NOMO-1 (cell line): Measurements from ENCODE around the gene GNAI1.

Experiments
- DNase-seq, 2 experiments: peaks; one replicate each; lab custom pipeline; 2025; ENCODE audit not compliant: unreplicated experiment in 2 of 2; lab: John Stamatoyannopoulos, UW

Gene GNAI1

DNA sequence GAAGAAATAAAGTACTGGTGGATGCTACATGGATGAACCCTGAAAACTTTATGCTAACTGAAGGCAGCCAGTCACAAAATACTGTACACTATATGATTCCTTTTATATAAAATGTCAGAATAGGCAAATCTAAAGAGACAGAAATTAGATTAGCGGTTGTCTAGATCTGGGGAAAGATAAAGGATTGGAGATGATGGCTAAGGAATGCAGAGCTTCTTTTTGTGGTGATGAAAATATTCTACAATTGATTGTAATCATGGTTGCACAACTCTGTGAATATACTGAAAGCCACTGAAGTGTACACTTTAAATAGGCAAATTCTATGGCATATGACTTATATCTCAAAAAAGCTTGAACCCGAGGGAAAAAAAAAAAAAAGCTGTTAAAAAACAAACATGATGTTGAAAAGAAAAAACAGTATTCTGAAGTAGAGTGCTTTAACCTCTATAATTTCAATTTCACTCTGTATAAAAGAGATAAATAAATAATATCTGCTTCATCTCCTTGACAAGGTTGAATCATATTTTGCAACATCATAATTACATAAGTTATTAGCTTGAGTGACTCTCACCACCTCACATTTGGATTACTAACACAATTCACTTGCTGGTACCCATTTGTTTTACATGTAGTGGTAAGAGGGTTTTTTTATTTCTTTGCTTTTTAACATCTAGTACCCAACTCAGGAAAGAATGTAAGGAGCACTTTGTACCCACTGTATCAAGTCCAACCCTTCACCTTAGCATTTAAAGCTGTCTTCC lies 2.8 kb upstream of the GNAI1 start:
- no peak for DNase-seq

- no peak for DNase-seq
These were observed 2.0 kb upstream of the GNAI1 start for GRCh38 chr7:80132594-80132993.

- no peak for DNase-seq
These were observed 1.1 kb upstream of the GNAI1 start for GRCh38 chr7:80133361-80134114.

GRCh38 chr7:80134115-80134535 lies 506 bp upstream of the GNAI1 start:
- DNase-seq, result no peak

DNA sequence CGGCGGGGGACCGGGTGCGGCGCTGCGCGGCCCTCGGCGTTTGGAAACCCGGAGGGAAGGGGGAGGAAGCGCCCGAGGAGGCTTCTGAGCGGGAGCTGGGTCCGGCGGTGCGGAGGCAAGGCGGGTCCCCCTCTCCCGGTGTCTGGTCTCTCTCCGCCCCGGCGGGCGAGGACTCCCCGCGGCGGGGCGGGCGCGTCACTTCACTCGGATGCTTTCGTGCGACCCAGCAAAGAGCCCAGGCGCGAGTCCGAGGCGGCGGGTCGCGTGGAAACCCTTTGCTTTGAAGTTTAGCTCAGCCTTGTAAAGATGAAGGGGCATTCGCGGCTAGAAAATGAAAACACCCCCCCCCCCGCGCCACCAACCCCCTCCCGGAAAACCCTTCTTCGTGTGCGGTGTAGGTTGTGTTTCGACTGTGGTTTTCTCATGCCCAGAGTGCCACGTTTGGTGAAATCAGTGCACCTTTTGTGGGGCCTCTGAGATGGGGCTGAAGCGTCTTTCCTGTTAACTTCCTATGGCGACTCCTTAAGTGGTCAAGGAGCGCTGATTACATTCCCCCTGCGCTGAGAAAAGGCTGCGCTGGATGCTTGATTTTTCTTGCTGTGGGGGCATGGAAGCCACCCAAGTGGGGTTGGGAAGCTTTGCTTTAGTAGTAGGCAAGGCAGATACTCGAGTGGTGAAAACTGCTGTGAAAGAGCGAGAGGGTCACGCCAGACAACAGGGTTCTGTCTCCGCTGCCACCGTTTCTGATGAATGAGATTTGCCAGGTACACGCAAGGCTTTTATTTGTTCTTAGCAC lies 876 bp downstream of the GNAI1 start:
- peak; percentile 63 to 71 for DNase-seq

GRCh38 chr7:80136261-80137055 lies 1.8 kb downstream of the GNAI1 start:
- DNase-seq, result peak in 1 of 2 experiments; percentile 41

DNA sequence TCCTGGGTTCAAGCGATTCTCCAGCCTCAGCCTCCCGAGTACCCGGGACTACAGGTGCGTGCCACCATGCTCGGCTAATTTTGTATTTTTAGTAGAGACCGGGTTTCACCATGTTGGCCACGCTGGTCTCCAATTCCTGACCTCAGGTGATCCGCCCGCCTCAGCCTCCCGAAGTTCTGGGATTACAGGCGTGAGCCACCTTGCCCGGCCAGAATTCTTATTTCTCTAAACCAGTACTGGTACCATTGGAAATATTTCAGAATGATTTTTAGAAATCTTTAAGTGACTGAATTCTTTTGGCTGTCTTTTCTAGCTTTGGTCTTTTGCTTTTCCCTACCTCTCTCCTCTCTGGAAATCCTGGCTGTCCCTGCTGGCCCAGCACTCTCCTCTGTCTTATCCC lies 2.8 kb downstream of the GNAI1 start:
- DNase-seq, result no peak

GRCh38 chr7:80139236-80139635 lies 4.6 kb downstream of the GNAI1 start:
- DNase-seq, result no peak

DNA sequence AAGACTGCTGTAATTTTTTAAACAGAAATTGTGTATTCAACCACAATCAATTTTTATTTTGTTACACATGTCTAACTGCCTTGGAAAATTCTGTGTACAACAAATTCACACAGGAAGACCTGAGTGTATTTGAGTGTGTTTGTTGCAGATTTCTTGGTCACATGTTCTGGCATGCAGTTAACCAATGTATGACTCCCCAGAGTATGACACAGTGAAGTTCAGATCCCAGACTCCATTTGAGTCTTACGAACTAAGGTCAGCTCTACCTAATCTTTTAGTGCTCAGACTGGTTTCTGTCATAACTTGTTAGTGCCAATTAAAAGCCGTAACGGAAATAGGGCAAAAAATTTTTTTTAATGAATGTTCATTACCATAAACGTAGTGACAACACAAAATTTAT lies 5.8 kb downstream of the GNAI1 start:
- no peak for DNase-seq

DNA sequence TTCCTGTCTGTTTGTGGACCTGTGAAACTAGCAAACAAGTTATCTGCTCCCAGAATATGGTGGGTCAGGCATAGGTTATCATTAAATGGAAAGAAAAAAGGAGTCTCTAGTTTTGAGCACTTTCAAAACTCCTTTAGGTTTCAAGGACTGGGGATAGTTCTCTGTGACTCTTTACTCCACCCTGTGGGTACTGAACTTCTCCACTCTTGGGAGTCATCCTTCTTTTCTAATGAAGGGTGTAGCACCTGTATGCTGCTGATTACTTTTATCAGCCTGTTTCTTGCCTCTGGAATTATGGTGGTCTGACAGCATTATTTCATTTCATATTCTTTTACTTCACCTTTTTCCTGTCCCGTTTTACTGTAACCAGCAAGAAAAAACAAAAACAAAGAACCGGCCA lies 6.7 kb downstream of the GNAI1 start:
- no peak for DNase-seq

DNA sequence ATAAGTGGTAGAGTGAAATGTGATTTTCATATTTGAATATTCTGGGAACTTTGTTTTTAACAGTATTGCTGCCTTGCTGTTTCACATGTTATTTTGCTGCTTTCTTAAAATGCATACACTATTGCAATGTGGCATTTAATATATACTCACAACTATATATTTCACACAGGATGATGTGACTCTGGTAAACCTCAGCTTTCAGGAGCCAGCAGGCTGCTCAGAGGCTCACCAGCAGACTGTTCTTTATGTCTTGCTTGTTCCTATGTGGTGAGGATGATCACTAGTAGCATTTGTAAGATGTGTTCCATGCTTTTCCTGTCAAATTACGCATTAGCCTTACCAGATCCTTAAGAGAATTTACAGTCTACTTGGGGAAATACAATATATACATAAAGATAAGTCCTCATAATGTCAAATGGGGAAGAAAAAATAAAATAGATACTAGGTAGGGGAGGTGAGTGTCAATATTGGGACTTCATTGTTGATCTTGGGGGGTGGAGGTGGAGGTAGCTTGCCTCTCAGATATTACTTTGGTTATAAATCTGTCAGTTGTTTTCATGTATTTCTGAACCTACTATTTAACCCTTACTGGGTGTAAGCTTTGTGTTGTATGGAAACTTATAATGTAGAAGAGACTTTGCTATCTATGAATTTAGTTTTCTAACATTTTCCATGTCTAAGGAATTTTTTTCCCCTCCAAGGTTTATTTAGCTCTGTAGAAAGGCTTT lies 8.4 kb downstream of the GNAI1 start:
- no peak for DNase-seq

DNA sequence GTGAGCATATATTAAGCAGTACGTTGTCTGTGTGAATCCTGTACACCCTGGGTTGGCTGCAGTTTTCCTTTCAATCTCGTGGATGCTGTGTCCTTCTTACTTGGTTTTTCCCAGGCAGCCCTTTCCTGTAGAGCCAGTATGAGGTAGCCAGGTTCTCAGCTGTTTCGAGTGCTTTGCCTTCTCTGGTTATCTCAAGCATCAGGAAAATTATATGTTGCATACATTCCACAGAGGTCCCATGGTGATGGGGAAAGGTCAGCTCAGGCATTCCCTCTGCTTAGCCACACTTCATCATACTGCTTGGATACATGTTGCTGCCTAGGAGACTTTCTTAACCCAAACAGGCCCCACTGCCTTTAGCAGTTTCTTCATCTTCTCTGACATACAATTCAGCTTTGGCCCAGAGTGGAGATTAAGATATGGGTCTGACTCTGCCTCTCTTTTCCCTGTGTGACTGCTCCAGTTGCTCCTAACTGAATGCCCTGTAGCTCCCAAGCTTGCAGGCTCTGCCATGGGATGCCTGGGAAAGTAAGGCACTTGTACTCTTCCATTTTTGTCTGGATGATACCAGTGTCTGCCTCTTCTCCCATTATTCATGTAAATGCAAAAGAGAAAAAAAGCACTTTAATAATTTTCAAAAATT lies 11.3 kb downstream of the GNAI1 start:
- DNase-seq, result no peak

- DNase-seq, result no peak
These were observed 12.0 kb downstream of the GNAI1 start for GRCh38 chr7:80146545-80147182.

DNA sequence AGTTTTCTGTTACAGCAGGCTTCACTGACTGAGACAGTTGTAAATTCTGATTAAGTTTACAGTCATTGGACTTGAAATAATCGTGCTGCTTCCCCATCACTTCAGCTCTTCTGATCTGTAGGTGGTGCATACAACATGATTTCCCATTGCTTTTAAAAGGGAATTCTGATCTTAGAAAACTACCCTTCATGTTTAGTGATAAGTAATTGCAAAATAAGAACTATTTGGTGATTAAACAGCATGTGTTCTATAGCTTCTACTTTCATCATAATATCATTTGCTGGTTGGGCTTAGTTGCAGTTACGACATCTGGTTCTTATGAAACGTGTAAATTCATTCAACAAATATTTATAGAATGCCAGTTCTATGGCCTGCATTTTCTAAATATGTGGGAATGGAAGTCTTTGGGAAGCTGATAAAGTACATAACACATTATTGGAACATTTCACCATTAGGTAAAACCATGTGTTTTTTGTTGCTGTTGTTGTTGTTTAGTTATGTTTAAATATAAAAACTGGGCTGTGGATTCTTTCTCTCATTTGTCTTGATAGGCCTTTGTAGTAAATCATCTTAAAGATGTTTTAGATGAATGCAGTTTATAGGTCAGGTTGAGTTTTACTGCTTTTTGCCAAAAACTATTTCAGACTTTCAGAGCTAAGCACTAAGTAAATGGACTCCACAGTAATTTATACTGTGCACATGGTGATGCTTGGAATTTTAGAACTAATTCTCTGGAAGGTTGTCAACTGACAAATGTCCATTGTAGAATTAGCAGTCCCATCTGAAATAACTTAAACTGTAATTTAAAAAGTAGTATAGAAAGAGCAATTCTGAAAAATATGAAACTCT lies 13.1 kb downstream of the GNAI1 start:
- DNase-seq, result peak; percentile 21 to 77

DNA sequence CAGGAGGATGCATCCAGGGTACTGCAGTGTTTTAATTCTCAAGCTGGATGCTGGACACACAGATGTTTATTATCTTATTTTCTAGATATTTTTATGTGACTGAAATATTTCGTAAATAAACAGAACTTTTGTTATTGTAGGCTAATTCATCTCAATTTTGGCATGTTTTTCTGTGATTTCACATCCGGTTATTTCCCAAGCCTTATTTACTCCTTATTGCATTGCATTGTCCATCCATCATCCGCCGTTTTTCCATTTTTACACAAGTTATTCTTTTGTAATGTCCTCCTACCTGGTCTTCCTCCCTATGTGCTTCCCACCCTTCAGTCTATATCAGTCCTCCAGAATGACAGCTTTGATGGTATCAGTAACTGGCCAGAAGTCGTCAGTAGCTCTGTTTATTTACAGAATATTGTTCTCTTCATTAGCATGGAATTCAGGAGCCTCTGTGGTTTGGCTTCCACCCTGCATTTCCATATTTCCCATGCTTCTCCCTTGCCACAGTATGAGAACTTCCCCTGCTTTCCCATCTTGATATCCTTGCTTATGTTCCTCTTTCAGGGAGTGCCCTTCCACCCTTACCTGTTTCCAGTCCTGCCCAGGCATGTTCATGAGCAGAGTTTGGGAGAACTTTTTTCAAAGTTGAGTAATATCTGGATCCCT lies 16.1 kb downstream of the GNAI1 start:
- DNase-seq, result no peak

DNA sequence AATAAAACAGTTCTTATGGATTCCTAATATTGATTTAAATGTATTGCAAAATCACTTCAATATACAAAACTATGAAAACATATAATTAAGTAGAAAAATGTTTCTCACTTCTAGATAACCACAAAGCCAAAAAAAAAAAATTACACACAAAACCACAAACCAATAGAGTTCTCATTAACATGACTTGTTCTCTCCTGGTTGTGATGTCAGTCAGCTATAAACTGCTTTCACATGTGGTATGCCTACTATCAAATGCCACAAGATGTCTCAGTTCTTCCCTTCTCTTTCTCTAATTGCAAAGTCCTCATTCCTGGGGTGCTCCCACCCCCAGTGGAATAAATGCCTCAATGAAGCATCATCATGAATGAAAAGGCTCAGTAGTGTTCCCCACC lies 16.6 kb downstream of the GNAI1 start:
- peak in 1 of 2 experiments; percentile 92 for DNase-seq

DNA sequence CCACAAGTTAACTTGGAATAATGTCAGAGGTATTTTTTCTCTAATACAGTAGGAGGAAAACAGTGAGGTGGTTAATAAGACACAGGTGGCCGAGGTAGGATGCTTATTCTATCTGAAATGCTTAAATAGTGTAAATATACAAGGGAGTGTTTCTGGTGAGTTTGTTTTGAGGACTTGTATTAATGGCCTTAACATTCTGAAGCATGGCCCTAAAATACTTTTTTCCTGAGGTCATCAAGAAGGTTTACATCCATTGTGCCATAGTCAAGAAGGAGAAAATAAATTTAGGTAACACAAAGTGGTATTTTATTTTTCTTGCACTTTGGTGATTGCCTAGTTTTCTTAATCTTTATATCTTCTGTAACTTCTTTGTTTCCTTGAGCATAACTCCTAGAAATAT lies 18.8 kb downstream of the GNAI1 start:
- no peak for DNase-seq
